ENCODE measurements around the gene TBL2. TPM values are rescaled to one million over a fixed set of nuclear protein-coding genes. Genes with fewer than 3 reads are reported as not detected.
"Not testable (repeated sequence)": the region's sequence is repeated elsewhere in the genome, so short reads cannot be mapped to it uniquely, and the experiment has no call there.

TBL2 gene
- polyA plus RNA-seq, 3 donors: 10.0 to 35.3 (median 20.5) TPM

- 73 to 87% (median 81%) methylated on average over 4 of the region's 4 CpGs for WGBS, 3 donors
Observed at GRCh38 chr7:73610105-73610504, 31.7 kb upstream of the TBL2 start.

GRCh38 chr7:73607692-73607983 is 29.3 kb upstream of the TBL2 start:
- WGBS, 3 donors: 58 to 74% (median 61%) methylated on average over 4 to 5 of the region's 5 CpGs
- H3K27ac ChIP-seq (ENCODE audit: low read depth, low read length): not testable (repeated sequence)

More at GRCh38 chr7:73610105-73610504, 31.7 kb upstream of the TBL2 start:
- H3K27ac ChIP-seq (ENCODE audit: low read depth, low read length): no peak overlapping the region

GRCh38 chr7:73606801-73607691 is 28.7 kb upstream of the TBL2 start:
- 12 to 28% (median 13%) methylated on average over 30 to 36 of the region's 36 CpGs for WGBS, 3 donors
- no peak overlapping the region for H3K27ac ChIP-seq (ENCODE audit: low read depth, low read length)

GRCh38 chr7:73605601-73606220 is 27.3 kb upstream of the TBL2 start:
- H3K27ac ChIP-seq (ENCODE audit: low read depth, low read length): no peak overlapping the region
- 71 to 77% (median 72%) methylated on average over 23 of the region's 23 CpGs for WGBS, 3 donors

GRCh38 chr7:73602721-73603651 is 24.6 kb upstream of the TBL2 start:
- WGBS, 3 donors: 47 to 73% (median 72%) methylated on average over 22 of the region's 22 CpGs

GRCh38 chr7:73599916-73600315 is 21.5 kb upstream of the TBL2 start:
- WGBS, 3 donors: 56 to 66% (median 63%) methylated on average over 7 of the region's 7 CpGs
- no peak overlapping the region for H3K27ac ChIP-seq (ENCODE audit: low read depth, low read length)

More at GRCh38 chr7:73602721-73603651, 24.6 kb upstream of the TBL2 start:
- no peak overlapping the region for H3K27ac ChIP-seq (ENCODE audit: low read depth, low read length)

GRCh38 chr7:73599151-73599882 is 20.9 kb upstream of the TBL2 start:
- no peak overlapping the region for H3K27ac ChIP-seq (ENCODE audit: low read depth, low read length)
- WGBS, 3 donors: 69 to 73% (median 72%) methylated on average over 13 of the region's 13 CpGs

- 87 to 92% (median 90%) methylated on average over 5 of the region's 5 CpGs for WGBS, 3 donors
- no peak overlapping the region for H3K27ac ChIP-seq (ENCODE audit: low read depth, low read length)
Observed at GRCh38 chr7:73597978-73598782, 19.8 kb upstream of the TBL2 start.

- 67 to 77% (median 71%) methylated on average over 25 to 37 of the region's 37 CpGs for WGBS, 3 donors
- no peak overlapping the region for H3K27ac ChIP-seq (ENCODE audit: low read depth, low read length)
Observed at GRCh38 chr7:73596191-73597065, 18.0 kb upstream of the TBL2 start.

GRCh38 chr7:73595358-73595757 is 17.0 kb upstream of the TBL2 start:
- H3K27ac ChIP-seq (ENCODE audit: low read depth, low read length): no peak overlapping the region
- WGBS, 3 donors: 89 to 91% (median 90%) methylated on average over 9 of the region's 9 CpGs

- no peak overlapping the region for H3K27ac ChIP-seq (ENCODE audit: low read depth, low read length)
- WGBS, 3 donors: 75 to 79% (median 79%) methylated on average over 14 of the region's 14 CpGs
Observed at GRCh38 chr7:73593207-73594045, 15.0 kb upstream of the TBL2 start.

- H3K27ac ChIP-seq (ENCODE audit: low read depth, low read length): no peak overlapping the region
- 94 to 96% (median 96%) methylated on average over 12 of the region's 12 CpGs for WGBS, 3 donors
Observed at GRCh38 chr7:73586911-73587310, 8.5 kb upstream of the TBL2 start.

- WGBS, 3 donors: 74 to 83% (median 76%) methylated on average over 2 of the region's 2 CpGs
- H3K27ac ChIP-seq (ENCODE audit: low read depth, low read length): no peak overlapping the region
Observed at GRCh38 chr7:73585196-73585595, 6.8 kb upstream of the TBL2 start.

- WGBS, 3 donors: 86 to 90% (median 89%) methylated on average over 6 of the region's 6 CpGs
- H3K27ac ChIP-seq (ENCODE audit: low read depth, low read length): no peak overlapping the region
Observed at GRCh38 chr7:73582664-73583202, 4.4 kb upstream of the TBL2 start.

- 73 to 78% (median 75%) methylated on average over 7 to 9 of the region's 9 CpGs for WGBS, 3 donors
- not testable (repeated sequence) for H3K27ac ChIP-seq (ENCODE audit: low read depth, low read length)
Observed at GRCh38 chr7:73581006-73581405, 2.6 kb upstream of the TBL2 start.
